ENCODE measurements around the gene PANK3. TPM values are rescaled to one million over a fixed set of nuclear protein-coding genes. Genes with fewer than 3 reads are reported as not detected.

PANK3 gene
- total RNA-seq, 2 donors from 2014 or later, result 114 to 190 TPM

DNA sequence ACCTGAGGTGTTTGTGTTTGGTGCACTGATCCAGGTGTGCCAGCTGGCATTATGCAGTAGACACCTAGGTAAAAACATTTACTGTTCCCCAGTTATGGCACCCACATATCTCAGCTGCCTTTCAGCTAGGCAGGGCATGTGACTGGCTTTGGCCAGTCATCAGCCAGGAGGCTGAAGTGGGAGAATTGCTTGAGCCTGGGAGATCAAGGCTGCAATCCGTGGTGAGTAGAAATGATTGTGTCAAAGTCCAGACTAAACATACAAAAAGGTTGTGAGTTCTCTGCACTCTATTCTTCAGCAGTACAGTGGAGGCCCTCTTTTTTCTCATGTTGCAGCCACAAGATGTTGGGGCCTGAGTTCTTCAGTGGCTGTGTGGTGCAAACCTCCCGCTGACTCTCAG, 53.3 kb downstream of the PANK3 start:
- Histone ChIP-seq H3K9ac (ENCODE audit: low read depth in 2 of 2, low read length in 2 of 2) (no peak overlapping the region), H3K4me1 (peaks cover 3% of the 10 kb centered on the region), H3K9me3 (no peaks in the 10 kb centered on the region), H3K27ac (no peak overlapping the region), H3K27me3 (peaks cover 14% of the 10 kb centered on the region), H3K36me3 (no peaks in the 10 kb centered on the region), H3K4me3 (no peak overlapping the region)
- TF ChIP-seq CTCF (IDR thresholded peaks at IDR 0.05), result no peak
- intact Hi-C loops (cut with DNase I), result no loop called here
- no peak for DNase-seq

GRCh38 chr5:168513861-168514428, 65.2 kb downstream of the PANK3 start:
- TF ChIP-seq CTCF (IDR thresholded peaks at IDR 0.05), result no peak
- DNase-seq, result no peak
- Histone ChIP-seq H3K9me3 (no peaks in the 10 kb centered on the region), H3K4me3 (no peak overlapping the region), H3K36me3 (peaks cover 12% of the 10 kb centered on the region), H3K4me1 (no peaks in the 10 kb centered on the region), H3K27me3 (no peaks in the 10 kb centered on the region), H3K9ac (ENCODE audit: low read depth in 2 of 2, low read length in 2 of 2) (no peak overlapping the region), H3K27ac (no peak overlapping the region)
- intact Hi-C loops (cut with DNase I), result no loop called here

GRCh38 chr5:168502563-168503237, 76.5 kb downstream of the PANK3 start:
- no peaks in the 10 kb centered on the region for H3K36me3 ChIP-seq

More at GRCh38 chr5:168502563-168503237, 76.5 kb downstream of the PANK3 start:
- no peak for TF ChIP-seq CTCF (IDR thresholded peaks at IDR 0.05)
- no peaks in the 10 kb centered on the region for H3K4me1 ChIP-seq
- no peak overlapping the region for H3K9ac ChIP-seq (ENCODE audit: low read depth in 2 of 2, low read length in 2 of 2)
- intact Hi-C loops (cut with DNase I), result no loop called here
- no peaks in the 10 kb centered on the region for H3K9me3 ChIP-seq
- no peak overlapping the region for H3K27ac ChIP-seq
- DNase-seq, result no peak
- no peak overlapping the region for H3K4me3 ChIP-seq
- H3K27me3 ChIP-seq, result no peaks in the 10 kb centered on the region

Small RNA genes within 50 kb of the gene (microRNA-seq; reads per million reads assigned to microRNA genes)
- not detected for gene MIR103A1
- not detected for gene MIR103B1

Other genes with a start within 250 kb of the PANK3 start
- gene RARS1, start 92.9 kb downstream of the PANK3 start, total RNA-seq, result 10 to 100 TPM; 61.8 to 85.5 TPM
- under 1 TPM in 1 of 2 donors, not detected in 1; 0.58 TPM for gene FBLL1, start 50.1 kb downstream of the PANK3 start, total RNA-seq

Data from colonic mucosa (tissue), 4 donors.